ENCODE data around the gene CDHR3. TPM values are rescaled to one million over a fixed set of nuclear protein-coding genes. Genes with fewer than 3 reads are reported as not detected.

Gene CDHR3
- total RNA-seq, 1 donor from 2014 or later, result 50.8 TPM

DNA sequence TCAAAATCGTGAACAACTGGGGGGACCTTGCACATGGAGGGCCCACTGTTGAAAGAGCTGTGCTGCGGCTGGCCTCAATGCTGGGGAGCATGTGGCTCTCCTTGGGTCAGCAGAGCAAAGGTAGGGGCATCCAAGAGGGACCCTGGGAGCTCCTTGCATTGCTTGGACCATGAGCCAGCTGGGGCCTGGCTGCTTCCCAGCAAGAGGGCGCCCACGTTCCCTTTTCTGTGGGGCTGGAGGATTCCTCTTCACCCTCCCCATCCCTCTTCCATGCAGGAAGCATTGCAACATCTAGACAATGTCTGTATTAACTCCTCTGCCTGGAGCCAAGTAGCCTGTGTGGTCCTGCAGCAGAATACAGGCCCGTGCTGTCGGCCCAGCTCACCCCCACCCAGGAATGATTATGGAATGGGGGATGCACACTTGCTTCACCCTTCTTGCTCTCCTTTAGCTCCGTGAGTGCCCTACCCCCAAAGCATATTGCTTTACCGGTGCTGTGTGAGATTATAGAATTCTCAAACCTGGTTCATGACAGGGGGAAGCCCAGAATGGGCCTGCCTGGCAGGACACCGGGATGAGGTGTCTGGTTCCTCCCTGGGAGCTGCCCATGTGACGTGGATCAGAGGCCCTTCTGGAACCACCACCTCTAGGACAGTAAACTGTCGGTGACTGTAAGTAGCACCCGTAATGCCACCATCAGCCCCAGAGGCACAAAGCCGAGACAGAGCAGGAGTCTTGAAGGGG lies 87.1 kb downstream of the CDHR3 start:
- Mint-ChIP-seq H3K27ac (ENCODE audit: unreplicated experiment) (no peak overlapping the region), H3K9me3 (ENCODE audit: unreplicated experiment) (peaks cover 1% of the 10 kb centered on the region), H3K27me3 (ENCODE audit: unreplicated experiment) (no peaks in the 10 kb centered on the region), H3K4me1 (ENCODE audit: low read depth, unreplicated experiment) (peaks cover 4% of the 10 kb centered on the region), H3K4me3 (ENCODE audit: unreplicated experiment) (no peak overlapping the region), H3K36me3 (ENCODE audit: unreplicated experiment) (no peaks in the 10 kb centered on the region)
- DNase-seq, result no peak
- TF ChIP-seq, protein P1, sequence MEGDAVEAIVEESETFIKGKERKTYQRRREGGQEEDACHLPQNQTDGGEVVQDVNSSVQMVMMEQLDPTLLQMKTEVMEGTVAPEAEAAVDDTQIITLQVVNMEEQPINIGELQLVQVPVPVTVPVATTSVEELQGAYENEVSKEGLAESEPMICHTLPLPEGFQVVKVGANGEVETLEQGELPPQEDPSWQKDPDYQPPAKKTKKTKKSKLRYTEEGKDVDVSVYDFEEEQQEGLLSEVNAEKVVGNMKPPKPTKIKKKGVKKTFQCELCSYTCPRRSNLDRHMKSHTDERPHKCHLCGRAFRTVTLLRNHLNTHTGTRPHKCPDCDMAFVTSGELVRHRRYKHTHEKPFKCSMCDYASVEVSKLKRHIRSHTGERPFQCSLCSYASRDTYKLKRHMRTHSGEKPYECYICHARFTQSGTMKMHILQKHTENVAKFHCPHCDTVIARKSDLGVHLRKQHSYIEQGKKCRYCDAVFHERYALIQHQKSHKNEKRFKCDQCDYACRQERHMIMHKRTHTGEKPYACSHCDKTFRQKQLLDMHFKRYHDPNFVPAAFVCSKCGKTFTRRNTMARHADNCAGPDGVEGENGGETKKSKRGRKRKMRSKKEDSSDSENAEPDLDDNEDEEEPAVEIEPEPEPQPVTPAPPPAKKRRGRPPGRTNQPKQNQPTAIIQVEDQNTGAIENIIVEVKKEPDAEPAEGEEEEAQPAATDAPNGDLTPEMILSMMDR (IDR thresholded peaks at IDR 0.05; ENCODE audit: partially characterized antibody, unreplicated experiment), result no peak

DNA sequence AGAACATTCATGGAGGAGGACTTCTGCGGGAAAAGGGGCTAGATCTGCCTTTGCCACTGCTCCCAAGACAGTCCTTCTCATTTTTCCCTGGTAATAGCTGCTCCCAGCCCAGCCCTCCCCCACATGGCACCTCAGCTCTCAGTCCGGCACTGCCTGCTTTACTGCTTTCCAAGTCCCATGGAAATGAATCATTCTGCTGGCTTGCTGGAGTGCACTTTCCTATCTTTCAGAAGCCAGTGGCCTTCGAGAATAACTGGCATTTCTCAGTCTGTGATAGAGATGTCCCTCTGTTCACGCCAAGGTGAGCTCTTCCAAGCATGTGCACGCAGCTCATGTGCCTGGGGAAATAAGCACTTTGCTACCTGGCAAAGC lies 87.7 kb downstream of the CDHR3 start:
- TF ChIP-seq, protein P1 (IDR thresholded peaks at IDR 0.05; ENCODE audit: partially characterized antibody, unreplicated experiment), result no peak
- DNase-seq, result no peak
- no peaks in the 10 kb centered on the region for H3K27me3 Mint-ChIP-seq (ENCODE audit: unreplicated experiment)
- H3K9me3 Mint-ChIP-seq (ENCODE audit: unreplicated experiment), result peaks cover 3% of the 10 kb centered on the region
- H3K36me3 Mint-ChIP-seq (ENCODE audit: unreplicated experiment), result no peaks in the 10 kb centered on the region
- no peak overlapping the region for H3K27ac Mint-ChIP-seq (ENCODE audit: unreplicated experiment)
- peaks cover 4% of the 10 kb centered on the region for H3K4me1 Mint-ChIP-seq (ENCODE audit: low read depth, unreplicated experiment)
- H3K4me3 Mint-ChIP-seq (ENCODE audit: unreplicated experiment), result no peak overlapping the region

DNA sequence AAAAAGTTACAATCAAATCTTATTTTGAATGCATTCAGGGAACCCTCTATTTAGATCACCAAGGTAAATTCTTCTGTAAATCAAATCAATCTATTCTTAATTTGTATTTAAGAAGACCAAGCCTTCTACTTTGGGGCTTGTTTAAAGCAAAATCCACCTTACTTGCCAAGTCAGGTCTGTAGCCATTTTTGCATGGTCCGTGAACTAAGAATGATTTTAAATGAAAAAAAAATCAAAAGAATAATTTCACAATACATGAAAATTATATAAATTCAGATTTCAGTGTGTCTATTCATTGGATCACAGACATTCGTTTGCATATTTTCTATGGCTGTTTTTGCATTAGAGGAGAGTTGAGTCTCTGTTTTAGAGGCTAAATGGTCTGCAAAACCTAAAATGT lies 89.6 kb downstream of the CDHR3 start:
- H3K4me1 Mint-ChIP-seq (ENCODE audit: low read depth, unreplicated experiment), result peaks cover 5% of the 10 kb centered on the region
- H3K4me3 Mint-ChIP-seq (ENCODE audit: unreplicated experiment), result no peak overlapping the region
- peaks cover 2% of the 10 kb centered on the region for H3K27me3 Mint-ChIP-seq (ENCODE audit: unreplicated experiment)
- no peak for DNase-seq
- H3K36me3 Mint-ChIP-seq (ENCODE audit: unreplicated experiment), result no peaks in the 10 kb centered on the region
- TF ChIP-seq, protein P1 (IDR thresholded peaks at IDR 0.05; ENCODE audit: partially characterized antibody, unreplicated experiment), result no peak
- H3K9me3 Mint-ChIP-seq (ENCODE audit: unreplicated experiment), result peaks cover 4% of the 10 kb centered on the region
- H3K27ac Mint-ChIP-seq (ENCODE audit: unreplicated experiment), result no peak overlapping the region

DNA sequence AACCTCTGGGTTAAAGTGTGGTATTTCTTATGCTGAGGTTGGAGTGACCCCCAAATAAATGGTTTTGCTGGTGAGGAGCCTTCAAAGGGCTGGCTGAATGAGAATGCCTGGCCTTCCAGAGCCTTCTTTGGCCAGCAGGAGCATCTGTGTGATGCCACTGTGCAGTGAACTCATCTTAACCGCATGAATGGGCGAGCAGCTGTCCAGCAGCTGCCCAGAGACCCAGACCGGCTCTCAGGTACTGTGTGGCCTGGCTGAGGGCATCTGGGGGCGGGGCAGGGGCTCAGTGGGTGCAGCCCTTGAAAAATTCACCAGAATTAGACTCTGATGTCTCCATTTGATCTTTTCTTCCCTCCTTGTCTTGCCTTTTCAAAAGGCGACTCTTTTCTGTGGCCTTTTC lies 90.0 kb downstream of the CDHR3 start:
- Mint-ChIP-seq H3K27me3 (ENCODE audit: unreplicated experiment) (peaks cover 2% of the 10 kb centered on the region), H3K4me1 (ENCODE audit: low read depth, unreplicated experiment) (peaks cover 8% of the 10 kb centered on the region), H3K36me3 (ENCODE audit: unreplicated experiment) (no peaks in the 10 kb centered on the region), H3K4me3 (ENCODE audit: unreplicated experiment) (no peak overlapping the region), H3K27ac (ENCODE audit: unreplicated experiment) (peak overlapping the region; percentile 43), H3K9me3 (ENCODE audit: unreplicated experiment) (peaks cover 4% of the 10 kb centered on the region)
- DNase-seq, result peak; percentile 53
- TF ChIP-seq, protein P1 (IDR thresholded peaks at IDR 0.05; ENCODE audit: partially characterized antibody, unreplicated experiment), result no peak

DNA sequence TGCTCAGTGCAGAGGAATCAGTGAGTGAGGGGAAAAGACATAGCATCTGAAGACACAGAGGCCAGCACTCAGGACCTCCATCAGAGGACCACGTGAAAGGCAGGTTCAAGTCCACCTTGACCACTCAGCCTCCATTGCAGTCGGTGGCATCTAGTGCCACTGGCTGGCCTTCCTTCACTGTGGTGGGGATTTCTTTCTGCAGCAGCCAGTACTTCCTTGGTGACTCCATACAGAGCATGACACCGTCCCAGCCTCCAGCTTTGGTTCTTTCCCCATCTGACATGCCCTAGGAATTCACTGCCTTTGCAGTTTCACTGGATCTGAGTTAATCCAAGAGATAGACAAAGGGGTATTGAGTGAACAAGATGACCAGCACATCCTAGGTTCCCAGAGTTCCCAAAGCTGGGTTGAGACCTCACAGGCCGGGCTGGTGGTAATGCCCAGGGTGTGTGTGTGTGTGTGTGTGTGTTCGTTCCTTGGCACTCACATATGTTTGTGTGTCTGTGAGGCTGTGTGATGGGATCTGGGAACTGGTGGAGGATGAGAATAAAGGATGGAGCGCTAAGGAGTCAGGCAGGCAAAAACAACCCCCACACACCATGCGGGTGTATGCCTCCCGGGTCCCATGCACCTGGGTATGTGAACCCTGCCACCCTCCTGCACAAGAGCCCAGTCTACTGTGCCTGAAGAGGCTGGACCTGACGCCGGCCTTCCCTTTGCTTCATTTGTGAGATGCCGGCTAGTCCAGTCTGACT lies 91.3 kb downstream of the CDHR3 start:
- peaks cover 2% of the 10 kb centered on the region for H3K27me3 Mint-ChIP-seq (ENCODE audit: unreplicated experiment)
- peaks cover 4% of the 10 kb centered on the region for H3K9me3 Mint-ChIP-seq (ENCODE audit: unreplicated experiment)
- H3K27ac Mint-ChIP-seq (ENCODE audit: unreplicated experiment), result no peak overlapping the region
- peaks cover 5% of the 10 kb centered on the region for H3K36me3 Mint-ChIP-seq (ENCODE audit: unreplicated experiment)
- TF ChIP-seq, protein P1 (IDR thresholded peaks at IDR 0.05; ENCODE audit: partially characterized antibody, unreplicated experiment), result no peak
- H3K4me3 Mint-ChIP-seq (ENCODE audit: unreplicated experiment), result no peak overlapping the region
- no peak for DNase-seq
- H3K4me1 Mint-ChIP-seq (ENCODE audit: low read depth, unreplicated experiment), result peaks cover 13% of the 10 kb centered on the region
